Ovary (tissue), 3 donors: ENCODE data around the gene HS1BP3.

ENCODE experiments used
- EP300 ChIP-seq: sonication (generic); formaldehyde crosslinking; IDR thresholded peaks from one replicate; pipeline ENCODE4 v1.6.1; 2017; ENCODE audit warnings: antibody characterized with exemption
- POLR2A ChIP-seq: fragments of 450-650 bp; IDR thresholded peaks from one replicate; pipeline ENCODE4 v1.6.1; 2017; ENCODE audit warnings: antibody characterized with exemption, mild to moderate bottlenecking, moderate library complexity
- TF ChIP-seq, protein P1 (sequence below), 3 donors: fragments of 450-650 bp in 2 of 3; fragments of 200-600 bp in 1 of 3; IDR thresholded peaks; one replicate each; pipeline versions ENCODE4 v1.5.1 to v1.8.0; 2016 to 2022; ENCODE audit warnings: antibody characterized with exemption in 3 of 3, mild to moderate bottlenecking in 1 of 3
- donor health status: DM: no; HTN: no; CAD: no.

DNA sequence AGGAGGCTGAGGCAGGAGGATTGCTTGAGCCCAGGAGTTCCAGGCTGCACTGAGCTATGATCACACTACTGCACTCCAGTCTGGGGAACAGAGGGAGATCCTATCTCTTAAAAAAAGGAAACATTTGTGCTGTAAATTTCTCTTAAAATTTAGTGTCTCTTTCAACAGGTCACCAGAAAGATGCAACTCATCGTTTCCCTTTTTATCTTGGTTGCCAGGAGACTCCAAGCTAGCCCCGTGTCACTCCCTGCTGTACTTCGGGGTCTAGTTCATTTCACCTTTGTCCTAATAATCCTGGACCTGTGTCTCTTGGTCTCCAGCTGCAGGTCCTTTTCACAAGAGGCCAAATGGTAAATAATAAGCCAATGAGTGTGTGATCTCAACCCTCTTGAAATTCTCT, 7.1 kb downstream of the HS1BP3 start:
- TF ChIP-seq POLR2A (no peak), EP300 (no peak)
- TF ChIP-seq, protein P1, sequence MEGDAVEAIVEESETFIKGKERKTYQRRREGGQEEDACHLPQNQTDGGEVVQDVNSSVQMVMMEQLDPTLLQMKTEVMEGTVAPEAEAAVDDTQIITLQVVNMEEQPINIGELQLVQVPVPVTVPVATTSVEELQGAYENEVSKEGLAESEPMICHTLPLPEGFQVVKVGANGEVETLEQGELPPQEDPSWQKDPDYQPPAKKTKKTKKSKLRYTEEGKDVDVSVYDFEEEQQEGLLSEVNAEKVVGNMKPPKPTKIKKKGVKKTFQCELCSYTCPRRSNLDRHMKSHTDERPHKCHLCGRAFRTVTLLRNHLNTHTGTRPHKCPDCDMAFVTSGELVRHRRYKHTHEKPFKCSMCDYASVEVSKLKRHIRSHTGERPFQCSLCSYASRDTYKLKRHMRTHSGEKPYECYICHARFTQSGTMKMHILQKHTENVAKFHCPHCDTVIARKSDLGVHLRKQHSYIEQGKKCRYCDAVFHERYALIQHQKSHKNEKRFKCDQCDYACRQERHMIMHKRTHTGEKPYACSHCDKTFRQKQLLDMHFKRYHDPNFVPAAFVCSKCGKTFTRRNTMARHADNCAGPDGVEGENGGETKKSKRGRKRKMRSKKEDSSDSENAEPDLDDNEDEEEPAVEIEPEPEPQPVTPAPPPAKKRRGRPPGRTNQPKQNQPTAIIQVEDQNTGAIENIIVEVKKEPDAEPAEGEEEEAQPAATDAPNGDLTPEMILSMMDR (IDR thresholded peaks at IDR 0.05), result no peak
